NCI-H1436 (cell line): ENCODE measurements around the gene MYADML2.
"Not testable (repeated sequence)": the region's sequence is repeated elsewhere in the genome, so short reads cannot be mapped to it uniquely, and the experiment has no call there.

Source experiments
- DNase-seq: peaks from one replicate; lab custom pipeline; 2025; lab: John Stamatoyannopoulos, UW

Gene MYADML2

GRCh38 chr17:81947189-81947588 lies at the start of gene MYADML2:
Gene MYADML2, minus strand, starts transcription at chr17:81947233. Its CDS starts 5,492 bp downstream, at chr17:81941741.
- no peak for DNase-seq

DNA sequence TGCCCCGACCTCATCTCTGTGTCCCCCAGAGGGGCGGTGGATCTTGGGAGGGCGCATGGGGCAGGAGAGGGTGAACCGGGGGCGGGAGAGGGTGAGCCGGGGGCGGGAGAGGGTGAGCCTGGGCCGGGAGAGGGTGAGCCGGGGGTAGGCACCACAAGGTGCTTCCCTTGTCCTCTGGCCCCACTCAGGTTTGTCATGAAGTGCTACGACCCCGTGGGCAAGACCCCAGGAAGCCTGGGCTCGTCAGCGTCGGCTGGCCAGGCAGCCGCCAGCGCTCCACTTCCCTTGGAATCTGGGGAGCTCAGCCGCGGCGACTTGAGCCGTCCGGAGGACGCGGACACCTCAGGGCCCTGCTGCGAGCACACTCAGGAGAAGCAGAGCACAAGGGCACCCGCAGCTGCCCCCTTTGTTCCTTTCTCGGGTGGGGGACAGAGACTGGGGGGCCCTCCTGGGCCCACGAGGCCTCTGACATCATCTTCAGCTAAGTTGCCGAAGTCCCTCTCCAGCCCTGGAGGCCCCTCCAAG lies 49.3 kb upstream of the MYADML2 start:
- DNase-seq: no peak

GRCh38 chr17:81995463-81996231 lies 48.6 kb upstream of the MYADML2 start:
- DNase-seq: no peak

- no peak for DNase-seq
These were observed 47.8 kb upstream of the MYADML2 start for GRCh38 chr17:81994593-81995462.

- no peak for DNase-seq
These were observed 46.9 kb upstream of the MYADML2 start for GRCh38 chr17:81993729-81994592.

- DNase-seq: no peak
These were observed 45.5 kb upstream of the MYADML2 start for GRCh38 chr17:81992306-81993102.

DNA sequence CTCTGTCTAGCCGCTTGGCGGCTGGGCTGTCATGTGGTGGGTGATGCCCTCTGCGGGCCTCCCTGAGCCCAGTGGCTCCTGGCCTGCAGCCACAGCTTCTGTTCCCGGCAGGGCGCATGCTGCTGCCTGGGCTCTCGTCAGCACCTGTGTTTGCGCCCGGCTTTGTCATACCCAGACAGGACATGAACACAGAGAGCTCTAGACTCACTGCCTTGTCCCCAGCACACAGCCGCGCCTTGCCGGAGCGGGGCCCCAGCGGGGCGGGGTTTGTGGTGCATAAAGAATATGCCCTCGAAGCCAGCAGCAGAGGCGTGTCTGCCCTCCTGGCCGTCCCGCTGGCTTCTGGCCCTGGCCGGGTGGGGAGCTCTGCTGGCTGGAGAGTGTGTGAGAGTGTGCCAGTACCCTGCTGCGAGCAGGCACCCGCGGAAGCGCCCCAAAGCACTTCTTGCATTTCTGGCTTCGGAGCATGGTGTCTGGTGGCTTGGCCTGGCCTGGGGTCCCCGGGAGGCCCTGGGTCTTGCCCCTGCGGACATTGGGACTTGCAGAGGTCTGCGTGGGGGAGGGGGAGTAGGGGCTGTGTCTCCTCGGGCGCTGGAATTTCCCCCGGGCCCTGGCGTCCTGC lies 44.8 kb upstream of the MYADML2 start:
- no peak for DNase-seq

- DNase-seq: no peak
These were observed 44.0 kb upstream of the MYADML2 start for GRCh38 chr17:81990836-81991683.

DNA sequence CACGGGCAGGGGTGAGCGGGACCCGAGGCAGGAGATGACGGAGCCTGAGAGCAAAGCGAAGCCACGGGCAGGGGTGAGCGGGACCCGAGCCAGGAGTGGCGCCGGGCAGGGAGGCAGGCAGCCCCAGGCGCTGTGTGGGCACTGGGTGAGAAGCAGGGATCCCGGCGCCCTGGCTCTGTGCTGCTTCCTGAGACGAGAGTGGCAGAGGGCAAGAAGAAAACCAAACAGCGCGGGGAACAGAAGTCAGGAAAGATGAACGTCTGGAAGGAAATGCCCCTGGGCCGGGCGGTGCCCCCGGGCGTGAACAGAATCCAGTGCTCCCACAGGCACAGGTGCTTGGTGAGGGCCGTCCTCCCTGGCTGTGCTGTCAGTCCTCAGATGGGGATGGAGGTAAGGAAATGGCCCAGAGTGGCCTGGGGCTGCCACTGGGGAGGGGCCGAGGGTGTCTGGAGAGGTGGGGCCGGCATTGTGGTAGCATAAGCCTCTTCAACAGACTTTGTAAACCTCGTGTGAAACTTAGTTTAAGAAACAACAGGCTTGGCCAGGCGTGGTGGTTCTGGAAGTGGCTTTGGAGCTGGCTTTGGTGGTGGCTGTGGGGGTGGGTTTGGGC lies 40.2 kb upstream of the MYADML2 start:
- DNase-seq: no peak

- DNase-seq: no peak
These were observed 39.6 kb upstream of the MYADML2 start for GRCh38 chr17:81986606-81987005.

DNA sequence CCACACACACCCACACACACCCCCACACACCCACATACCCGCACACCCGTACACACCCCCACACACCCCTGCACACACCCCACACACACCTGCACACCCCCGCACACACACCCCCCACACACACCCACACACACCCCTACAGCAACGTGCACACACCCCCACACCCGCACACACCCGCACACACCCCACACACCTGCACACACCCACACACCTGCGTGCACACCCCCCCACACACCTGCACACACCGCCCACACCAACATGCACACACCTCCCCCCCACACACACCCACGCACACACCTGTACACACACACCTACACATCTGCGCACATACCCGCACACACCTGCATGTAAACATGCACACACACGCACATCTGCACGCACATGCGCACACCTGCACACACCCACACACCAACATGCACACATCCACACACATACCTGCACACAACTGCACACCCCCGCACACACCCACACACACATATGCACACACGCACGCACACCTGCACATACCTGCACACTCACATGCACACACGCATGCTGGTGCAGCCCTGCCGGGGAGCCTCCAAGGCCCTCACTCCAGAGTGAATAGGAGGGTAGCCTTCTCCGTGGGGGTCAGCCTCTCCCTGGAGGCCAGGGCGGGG lies 37.9 kb upstream of the MYADML2 start:
- DNase-seq: no peak

DNA sequence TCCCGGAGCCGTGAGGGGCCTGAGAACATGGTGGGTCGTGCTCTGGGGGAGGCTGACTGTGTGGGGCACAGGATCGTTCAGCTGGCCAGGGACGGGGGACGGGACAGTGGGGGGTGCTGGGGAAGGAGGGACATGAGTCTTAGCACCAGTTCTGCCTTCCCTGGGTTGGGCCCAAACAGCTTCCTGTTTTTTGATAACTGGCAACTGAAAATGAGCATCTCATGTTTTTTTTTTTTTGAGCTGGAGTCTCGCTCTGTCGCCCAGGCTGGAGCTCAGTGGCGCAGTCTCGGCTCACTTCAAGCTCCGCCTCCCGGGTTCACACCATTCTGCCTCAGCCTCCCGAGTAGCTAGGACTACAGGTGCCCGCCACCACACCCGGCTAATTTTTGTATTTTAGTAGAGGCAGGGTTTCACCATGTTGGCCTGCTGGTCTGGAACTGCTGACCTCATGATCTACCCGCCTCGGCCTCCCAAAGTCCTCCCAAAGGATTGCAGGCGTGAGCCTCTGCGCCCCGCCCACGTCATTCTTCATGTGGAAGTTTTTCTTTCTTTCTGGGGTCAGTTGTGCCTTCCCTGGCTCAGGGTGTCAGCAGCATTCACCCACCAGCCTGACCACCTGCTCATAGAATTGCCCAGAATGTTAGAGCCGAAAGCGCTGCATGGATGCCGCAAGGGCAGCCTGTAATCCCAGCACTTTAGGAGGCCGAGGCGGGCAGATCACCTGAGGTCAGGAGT lies 36.8 kb upstream of the MYADML2 start:
- DNase-seq: no peak

GRCh38 chr17:81983011-81983638 lies 36.1 kb upstream of the MYADML2 start:
- DNase-seq: no peak

DNA sequence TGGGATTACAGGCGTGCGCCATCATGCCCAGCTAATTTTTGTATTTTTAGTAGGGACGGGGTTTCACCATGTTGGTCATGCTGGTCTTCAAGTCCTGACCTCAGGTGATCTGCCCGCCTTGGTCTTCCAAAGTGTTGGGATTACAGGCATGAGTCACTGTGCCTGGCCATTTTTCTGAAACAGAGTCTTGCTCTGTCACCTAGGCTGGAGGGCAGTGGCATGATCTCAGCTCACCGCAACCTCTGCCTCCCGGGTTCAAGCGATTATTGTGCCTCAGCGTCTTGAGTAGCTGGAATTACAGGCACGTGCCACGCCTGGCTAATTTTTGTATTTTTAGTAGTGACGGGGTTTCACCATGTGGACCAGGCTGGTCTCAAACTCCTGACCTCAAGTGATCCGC lies 34.5 kb upstream of the MYADML2 start:
- not testable (repeated sequence) for DNase-seq

- DNase-seq: no peak
These were observed 33.8 kb upstream of the MYADML2 start for GRCh38 chr17:81980707-81981343.

- DNase-seq: no peak
These were observed 33.1 kb upstream of the MYADML2 start for GRCh38 chr17:81980122-81980521.
